Heart left ventricle (tissue), 16 donors: ENCODE data around the gene CALCOCO1. TPM values are rescaled to one million over a fixed set of nuclear protein-coding genes. Genes with fewer than 3 reads are reported as not detected.
A peak's percentile ranks its signal among the peaks of the same experiment; 100 is the strongest.

Experiments
- ATAC-seq, 4 donors: fragments of 200-7000 bp; cut with Tn5 transposase; one replicate each; pipeline ENCODE4 v1.9.1; 2020 to 2022; ENCODE audit warnings: moderate library complexity in 4 of 4, mild to moderate bottlenecking in 3 of 4, moderate number of reproducible peaks in 1 of 4
- DNase-seq, 5 donors: peaks; one replicate each; pipeline ENCODE4 v3.0.0-alpha.2; 2020
- H3K27ac ChIP-seq, 12 donors: fragments of 200-600 bp; sonication (generic) in 4 of 12; one replicate each; pipeline versions ENCODE4 v1.5.0 to v1.8.0; 2016 to 2022; ENCODE audit warnings: mild to moderate bottlenecking in 2 of 12
- H3K27me3 ChIP-seq, 9 donors: fragments of 200-600 bp; sonication (generic) in 2 of 9; one replicate each; pipeline versions ENCODE4 v1.5.1 to v1.8.0; 2016 to 2022; ENCODE audit warnings: mild to moderate bottlenecking in 3 of 9
- H3K36me3 ChIP-seq, 9 donors: fragments of 200-600 bp; sonication (generic) in 2 of 9; one replicate each; pipeline versions ENCODE4 v1.5.0 to v1.8.0; 2018 to 2022; ENCODE audit warnings: mild to moderate bottlenecking in 2 of 9
- H3K4me1 ChIP-seq, 12 donors: fragments of 200-600 bp; sonication (generic) in 4 of 12; one replicate each; pipeline versions ENCODE4 v1.5.0 to v1.8.0; 2016 to 2022; ENCODE audit warnings: mild to moderate bottlenecking in 3 of 12
- H3K4me3 ChIP-seq, 12 donors: fragments of 200-600 bp; sonication (generic) in 4 of 12; one replicate each; pipeline versions ENCODE4 v1.5.0 to v1.8.0; 2017 to 2022; ENCODE audit warnings: mild to moderate bottlenecking in 9 of 12, moderate library complexity in 4 of 12
- H3K9me3 ChIP-seq, 12 donors: fragments of 200-600 bp; sonication (generic) in 4 of 12; one replicate each; pipeline versions ENCODE4 v1.5.0 to v1.8.0; 2016 to 2022; ENCODE audit warnings: mild to moderate bottlenecking in 1 of 12
- CTCF ChIP-seq, 12 donors: fragments of 200-600 bp; sonication (generic) in 4 of 12; IDR thresholded peaks; one replicate each; pipeline versions ENCODE4 v1.5.0 to v1.8.0; 2018 to 2022; ENCODE audit warnings: antibody characterized with exemption in 12 of 12, mild to moderate bottlenecking in 5 of 12
- POLR2A ChIP-seq, 2 donors: fragments of 450-650 bp; IDR thresholded peaks; one replicate each; pipeline ENCODE4 v1.6.1; 2017; ENCODE audit warnings: antibody characterized with exemption in 2 of 2, mild to moderate bottlenecking in 2 of 2, moderate library complexity in 2 of 2
- WGBS, 4 donors: extraction: QIAGEN DNeasy Blood & Tissue Kit in 2 of 4; methylation state at CpG; one replicate each; pipeline versions ENCODE4 v1.1.5 to v1.1.7; 2013 to 2018; 5-methylcytosine and 5-hydroxymethylcytosine counted together
- intact Hi-C, 10 donors: fragments of 100-400 bp; cut with DNase I; formaldehyde crosslinking; loops; one replicate each; pipeline versions ENCODE4 v1.11.1 to v1.14.2; 2022
- polyA plus RNA-seq, 2 donors: library from polyadenylated mRNA; stranded (reverse); fragments of 200-250 nt; gene quantifications; one replicate each; pipeline ENCODE4 v1.2.3, GENCODE V29; 2013
- total RNA-seq, 9 donors: library from RNA; depleted of rRNA in 2 of 9; stranded (reverse); fragments of >200 nt in 2 of 9; fragmentation: NEBNext Ultra II Directional in 3 of 9; extraction: Animal tissue kit (Norgen Biotek cat#: 25700) in 3 of 9; gene quantifications; one replicate each; pipeline versions ENCODE4 v1.1.0 to v1.2.4, GENCODE V29; 2016 to 2023
- donor health status: ischemic (EF 13 %, LVEDD 7.1; RV severe dilation, severe dysfunction).
- donor health status: healthy with polysubstance abuse.
- donor health status: DM: no; HTN: yes; CAD: no.
- donor health status: DM: no; HTN: no; CAD: no.
- donor health status: ischemic (EF 25% LVEDD 6.9; RV normal size, moderate dysfunction).
- donor health status: ischemic (EF 25% LVEDD 5.7; RV mildly dilated, moderate dysfunction).
- donor health status: healthy.
- donor health status: DM: yes; HTN: yes; CAD: no.
- donor health status: ischemic (EF 35%, LVEDD 5.7; RV mildly dilated, moderate dysfunction).
- donor health status: nonischemic (EF 11% LVEDD 7.7; RV severe dilation, severe dysfunction).
- donor health status: DM: yes; HTN: yes; CAD: no.
- donor health status: PGD.
- donor health status: ischemic (EF 29% LVEDD 5.4; RV normal size, mild dysfunction).
- donor health status: nonischemic (EF 23%, LVEDD 6.1; RV moderate dilation, normal function).

CALCOCO1 gene
- total and polyA plus RNA-seq, 11 donors, result 86.7 to 352 (median 197) TPM

- Histone ChIP-seq H3K27me3 (peaks cover 0 to 15% (median 0%) of the 10 kb centered on the region in 9 donors), H3K4me1 (no peaks in the 10 kb centered on the region), H3K36me3 (peaks cover 0 to 40% (median 38%) of the 10 kb centered on the region in 9 donors), H3K9me3 (no peaks in the 10 kb centered on the region), H3K4me3 (no peak overlapping the region), H3K27ac (no peak overlapping the region)
- TF ChIP-seq CTCF (IDR thresholded peaks at IDR 0.05), result no peak
- no peak for TF ChIP-seq POLR2A (IDR thresholded peaks at IDR 0.05)
- no peak for ATAC-seq
- no peak for DNase-seq
- WGBS, 4 donors, result 40 to 55% (median 51%) methylated on average over 6 of the region's 6 CpGs
- intact Hi-C loops, result no loop called here
Observed at GRCh38 chr12:53710091-53710490, 17.2 kb downstream of the CALCOCO1 start.

- Histone ChIP-seq H3K4me1 (no peaks in the 10 kb centered on the region), H3K4me3 (no peak overlapping the region), H3K27ac (no peak overlapping the region), H3K36me3 (peaks cover 0 to 36% (median 34%) of the 10 kb centered on the region in 9 donors), H3K27me3 (peaks cover 0 to 16% (median 0%) of the 10 kb centered on the region in 9 donors), H3K9me3 (no peaks in the 10 kb centered on the region)
- intact Hi-C loops, result no loop called here
- ATAC-seq (peak in 1 of 4 donors; percentile 15), DNase-seq (no peak)
- 55 to 65% (median 62%) methylated on average over 4 of the region's 4 CpGs for WGBS, 4 donors
- no peak for TF ChIP-seq POLR2A (IDR thresholded peaks at IDR 0.05)
- no peak for TF ChIP-seq CTCF (IDR thresholded peaks at IDR 0.05)
Observed at GRCh38 chr12:53709671-53710070, 17.6 kb downstream of the CALCOCO1 start.

- Histone ChIP-seq H3K27me3 (peaks cover 0 to 41% (median 5%) of the 10 kb centered on the region in 9 donors), H3K9me3 (no peaks in the 10 kb centered on the region), H3K27ac (no peak overlapping the region), H3K36me3 (peaks cover 0 to under 1% (median 0%) of the 10 kb centered on the region in 9 donors), H3K4me3 (no peak overlapping the region), H3K4me1 (no peaks in the 10 kb centered on the region)
- 66 to 81% (median 73%) methylated on average over 1 of the region's 1 CpG for WGBS, 4 donors
- intact Hi-C loops, result no loop called here
- ATAC-seq, result no peak
- DNase-seq, result no peak
- no peak for TF ChIP-seq POLR2A (IDR thresholded peaks at IDR 0.05)
- no peak for TF ChIP-seq CTCF (IDR thresholded peaks at IDR 0.05)
Observed at GRCh38 chr12:53706080-53706479, 21.2 kb downstream of the CALCOCO1 start.

- intact Hi-C loops, result loop anchor here in 3 of 10 donors (2.0 kb wide), 1 partner anchor 39 kb away; no protein-coding TSS in a partner anchor
- H3K4me3 ChIP-seq, result no peak overlapping the region
- H3K9me3 ChIP-seq, result no peaks in the 10 kb centered on the region
- ATAC-seq, result no peak
- TF ChIP-seq CTCF (IDR thresholded peaks at IDR 0.05) (no peak), POLR2A (IDR thresholded peaks at IDR 0.05) (no peak)
- no peak for DNase-seq
- no peak overlapping the region for H3K27ac ChIP-seq
- no peaks in the 10 kb centered on the region for H3K36me3 ChIP-seq
- H3K4me1 ChIP-seq, result no peaks in the 10 kb centered on the region
- peaks cover 0 to 54% (median 12%) of the 10 kb centered on the region in 9 donors for H3K27me3 ChIP-seq
- 78 to 86% (median 80%) methylated on average over 4 of the region's 4 CpGs for WGBS, 4 donors
Observed at GRCh38 chr12:53703756-53704155, 23.5 kb downstream of the CALCOCO1 start.
